ENCODE results near the gene CORO2B.

DNA sequence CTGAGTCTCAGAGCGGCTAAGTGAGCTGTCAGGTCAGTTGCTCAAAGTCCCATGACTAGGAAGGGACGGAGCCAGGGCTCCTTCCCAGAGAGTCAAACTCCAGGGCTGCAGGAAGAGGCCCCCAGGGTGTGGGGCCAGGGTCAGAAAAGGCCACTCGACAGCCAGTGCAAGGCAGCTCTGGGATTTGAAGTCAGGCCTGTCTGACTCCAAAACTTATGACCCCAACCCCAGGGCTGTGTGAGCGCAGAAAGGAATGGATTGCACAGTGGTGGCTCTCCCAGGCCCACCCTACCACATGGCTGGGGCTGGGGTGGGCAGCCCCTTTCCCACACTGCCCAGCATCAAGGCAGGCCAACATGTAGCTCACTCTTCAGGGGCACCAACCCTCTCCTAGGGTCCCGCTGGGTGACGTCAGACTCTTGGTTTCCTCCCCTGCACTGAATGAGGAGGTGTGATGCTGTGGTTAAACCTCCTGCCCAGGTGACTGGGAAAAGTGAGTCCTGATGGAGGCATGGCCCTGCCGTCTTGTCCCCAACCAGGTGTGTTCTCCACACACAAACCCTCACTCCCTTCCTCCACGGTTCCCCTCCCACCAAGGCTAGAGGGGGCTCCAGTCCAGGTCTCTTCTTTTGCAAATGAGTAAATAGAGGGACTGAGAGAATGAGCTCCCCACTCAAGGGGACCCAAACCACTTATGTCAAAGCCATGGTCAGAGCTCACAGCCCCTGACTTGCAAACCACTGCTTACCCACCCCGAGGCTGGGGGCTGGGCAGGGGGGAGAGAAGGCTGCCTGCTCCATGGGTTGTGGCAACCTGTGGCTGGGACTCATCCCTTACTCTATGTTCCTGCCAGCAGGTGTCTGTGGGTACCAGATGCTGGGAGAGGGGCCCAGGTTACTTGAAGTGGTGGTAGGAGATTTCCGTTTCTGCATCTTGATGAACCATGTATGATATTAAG, 23.8 kb upstream of the CORO2B start:
- TF ChIP-seq, protein P1, sequence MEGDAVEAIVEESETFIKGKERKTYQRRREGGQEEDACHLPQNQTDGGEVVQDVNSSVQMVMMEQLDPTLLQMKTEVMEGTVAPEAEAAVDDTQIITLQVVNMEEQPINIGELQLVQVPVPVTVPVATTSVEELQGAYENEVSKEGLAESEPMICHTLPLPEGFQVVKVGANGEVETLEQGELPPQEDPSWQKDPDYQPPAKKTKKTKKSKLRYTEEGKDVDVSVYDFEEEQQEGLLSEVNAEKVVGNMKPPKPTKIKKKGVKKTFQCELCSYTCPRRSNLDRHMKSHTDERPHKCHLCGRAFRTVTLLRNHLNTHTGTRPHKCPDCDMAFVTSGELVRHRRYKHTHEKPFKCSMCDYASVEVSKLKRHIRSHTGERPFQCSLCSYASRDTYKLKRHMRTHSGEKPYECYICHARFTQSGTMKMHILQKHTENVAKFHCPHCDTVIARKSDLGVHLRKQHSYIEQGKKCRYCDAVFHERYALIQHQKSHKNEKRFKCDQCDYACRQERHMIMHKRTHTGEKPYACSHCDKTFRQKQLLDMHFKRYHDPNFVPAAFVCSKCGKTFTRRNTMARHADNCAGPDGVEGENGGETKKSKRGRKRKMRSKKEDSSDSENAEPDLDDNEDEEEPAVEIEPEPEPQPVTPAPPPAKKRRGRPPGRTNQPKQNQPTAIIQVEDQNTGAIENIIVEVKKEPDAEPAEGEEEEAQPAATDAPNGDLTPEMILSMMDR (IDR thresholded peaks at IDR 0.05): no peak
- no peak for TF ChIP-seq POLR2A (IDR thresholded peaks at IDR 0.05)
